NT2/D1 (cell line): Measurements from ENCODE around the gene MLEC.

ENCODE experiments used
- SUZ12 ChIP-seq: IDR thresholded peaks from 2 replicates; pipeline ENCODE4 v1.6.1; 2011; ENCODE audit not compliant: insufficient read length, insufficient read depth; ENCODE audit errors: extremely low read depth
- YY1 ChIP-seq: IDR thresholded peaks from 2 replicates; pipeline ENCODE4 v1.6.1; 2011; ENCODE audit not compliant: insufficient read length, insufficient read depth
- ZNF274 ChIP-seq: IDR thresholded peaks from 2 replicates; pipeline ENCODE4 v1.6.1; 2011; ENCODE audit warnings: mild to moderate bottlenecking, low read depth, low read length

GRCh38 chr12:120726961-120727360 is 40.0 kb downstream of the MLEC start:
- TF ChIP-seq YY1 (no peak), ZNF274 (no peak), SUZ12 (no peak)
